Hepatocyte (in vitro differentiated cells): ENCODE measurements around the gene SLC26A9.

Experiments used
- EZH2 ChIP-seq: fragments of 200-600 bp; sonication (generic); IDR thresholded peaks from 2 replicates; pipeline ENCODE4 v1.6.1; 2016; ENCODE audit warnings: antibody characterized with exemption, mild to moderate bottlenecking, borderline replicate concordance
- TF ChIP-seq, protein P1 (sequence below): fragments of 200-600 bp; sonication (generic); IDR thresholded peaks from 2 replicates; pipeline ENCODE4 v1.5.1; 2016; ENCODE audit warnings: antibody characterized with exemption, mild to moderate bottlenecking; ENCODE audit not compliant: poor library complexity

DNA sequence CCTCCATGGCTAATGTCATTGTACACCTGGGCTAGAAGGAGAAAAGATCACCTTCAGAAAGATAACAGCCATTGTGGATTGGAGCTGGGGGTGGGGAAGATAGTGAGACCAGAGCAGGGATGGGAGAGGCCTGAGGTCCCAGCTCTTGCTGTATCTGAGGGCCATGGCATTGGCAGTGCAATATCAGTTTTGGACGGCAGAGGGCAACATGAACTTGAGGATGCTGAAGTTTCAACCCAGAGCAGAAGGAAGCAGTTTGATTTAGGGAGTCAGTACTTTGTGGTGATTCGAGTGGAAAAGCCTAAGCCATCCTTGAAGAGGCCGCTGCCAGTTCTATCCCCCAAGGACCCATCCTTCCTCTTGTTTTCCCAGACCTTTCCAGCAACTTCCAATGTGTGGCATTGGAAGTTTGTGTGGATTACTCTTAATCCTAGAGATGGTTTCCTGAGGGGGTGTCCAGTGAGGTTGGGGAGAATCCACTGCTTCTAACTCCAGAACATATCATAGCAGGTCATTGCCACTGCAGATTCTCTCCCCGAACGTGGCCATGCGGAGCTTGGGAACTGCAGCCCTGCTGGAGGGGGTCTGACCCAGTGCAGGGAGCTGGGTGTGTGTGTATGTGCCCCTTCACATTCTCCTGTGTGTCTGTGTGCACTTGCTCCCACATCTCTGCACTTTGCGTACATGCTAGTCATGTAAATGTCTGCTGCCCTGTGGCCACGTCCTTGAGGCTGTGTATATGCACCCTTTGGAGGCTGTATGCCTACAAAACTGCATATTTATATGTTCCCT, 24.1 kb downstream of the SLC26A9 start:
- TF ChIP-seq, protein P1, sequence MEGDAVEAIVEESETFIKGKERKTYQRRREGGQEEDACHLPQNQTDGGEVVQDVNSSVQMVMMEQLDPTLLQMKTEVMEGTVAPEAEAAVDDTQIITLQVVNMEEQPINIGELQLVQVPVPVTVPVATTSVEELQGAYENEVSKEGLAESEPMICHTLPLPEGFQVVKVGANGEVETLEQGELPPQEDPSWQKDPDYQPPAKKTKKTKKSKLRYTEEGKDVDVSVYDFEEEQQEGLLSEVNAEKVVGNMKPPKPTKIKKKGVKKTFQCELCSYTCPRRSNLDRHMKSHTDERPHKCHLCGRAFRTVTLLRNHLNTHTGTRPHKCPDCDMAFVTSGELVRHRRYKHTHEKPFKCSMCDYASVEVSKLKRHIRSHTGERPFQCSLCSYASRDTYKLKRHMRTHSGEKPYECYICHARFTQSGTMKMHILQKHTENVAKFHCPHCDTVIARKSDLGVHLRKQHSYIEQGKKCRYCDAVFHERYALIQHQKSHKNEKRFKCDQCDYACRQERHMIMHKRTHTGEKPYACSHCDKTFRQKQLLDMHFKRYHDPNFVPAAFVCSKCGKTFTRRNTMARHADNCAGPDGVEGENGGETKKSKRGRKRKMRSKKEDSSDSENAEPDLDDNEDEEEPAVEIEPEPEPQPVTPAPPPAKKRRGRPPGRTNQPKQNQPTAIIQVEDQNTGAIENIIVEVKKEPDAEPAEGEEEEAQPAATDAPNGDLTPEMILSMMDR, result peak; percentile 85
- TF ChIP-seq EZH2, result no peak
